GM18909 (cell line): ENCODE results near the gene RASAL2.
A peak's percentile ranks its signal among the peaks of the same experiment; 100 is the strongest.
"Not testable (repeated sequence)": the region's sequence is repeated elsewhere in the genome, so short reads cannot be mapped to it uniquely, and the experiment has no call there.

Experiments used
- ATAC-seq: cut with Tn5 transposase; IDR thresholded peaks from one replicate; pipeline ENCODE4 v1.9.1; 2021; ENCODE audit warnings: mild to moderate bottlenecking; ENCODE audit not compliant: unreplicated experiment, poor library complexity

RASAL2 gene

DNA sequence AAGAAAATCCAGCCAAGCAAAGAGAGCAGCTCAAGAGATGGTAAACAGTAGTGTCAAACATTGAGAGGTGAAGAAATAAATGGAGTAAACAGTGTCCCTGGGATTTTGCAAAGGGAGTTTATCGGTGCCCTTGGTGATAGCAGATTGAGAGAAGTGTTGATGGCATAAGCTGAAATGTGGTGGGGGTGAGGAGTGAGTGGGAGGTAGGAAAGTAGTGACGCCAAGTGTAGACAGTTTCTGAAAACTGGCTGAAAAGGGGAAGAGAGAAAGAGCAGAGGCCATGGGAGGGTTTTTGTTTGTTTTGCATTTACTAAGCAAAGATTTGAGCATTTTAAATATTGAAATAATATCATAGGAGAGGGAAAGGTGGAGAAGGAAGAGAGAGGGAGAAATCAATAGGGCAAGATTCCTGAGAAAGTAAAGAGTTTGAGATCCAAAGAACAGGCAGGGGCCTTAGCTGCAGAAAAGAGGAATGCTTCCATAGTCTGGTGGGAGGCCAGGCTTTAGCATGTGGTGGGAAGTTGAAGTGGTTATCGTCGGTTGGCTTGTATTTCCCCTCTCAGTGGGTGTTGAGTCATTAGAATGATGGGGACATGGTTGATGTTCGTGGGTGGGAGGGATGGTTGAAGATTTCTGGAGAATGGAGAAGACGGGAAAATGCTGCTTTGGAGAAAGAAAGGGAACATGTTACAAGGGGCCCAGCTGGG is 26.8 kb upstream of the RASAL2 start:
- ATAC-seq, result peak; percentile 98

DNA sequence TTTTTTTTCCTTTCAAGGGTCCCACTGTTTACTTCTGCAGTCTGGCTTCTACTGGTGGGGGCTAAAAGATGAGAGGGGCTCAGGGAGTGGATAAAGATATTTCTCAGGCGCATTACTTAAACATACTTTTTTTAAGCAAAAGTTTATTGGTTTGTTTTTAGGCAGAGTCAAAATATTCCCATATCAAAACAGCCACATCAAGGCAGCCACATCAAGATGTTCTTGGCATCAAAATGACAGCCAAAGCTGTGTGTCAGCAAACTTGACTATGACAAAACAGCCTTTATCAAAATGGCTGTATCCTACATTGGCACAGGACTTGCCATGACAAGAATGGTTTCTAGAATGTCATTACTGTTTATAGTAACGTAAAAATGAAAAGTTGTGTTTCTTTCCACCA is 22.1 kb upstream of the RASAL2 start:
- no peak for ATAC-seq

DNA sequence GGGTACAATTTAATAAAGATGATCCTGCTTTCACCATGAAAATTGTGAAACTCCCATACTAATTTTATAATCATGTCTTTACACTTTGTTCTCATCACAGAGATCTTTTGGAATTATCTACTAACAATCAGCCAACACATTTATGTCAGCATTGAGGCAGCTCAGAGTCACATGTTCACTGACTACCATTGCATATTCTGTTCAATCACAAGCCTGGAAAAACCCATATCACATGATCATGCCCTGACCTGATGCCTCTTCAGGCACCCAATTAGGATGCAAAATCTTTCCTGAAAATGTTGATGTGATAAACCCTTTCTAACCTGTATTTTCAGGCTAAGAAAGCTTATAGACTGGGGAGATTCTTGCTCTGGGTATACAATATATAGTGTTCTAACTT is 21.6 kb upstream of the RASAL2 start:
- ATAC-seq, result no peak

DNA sequence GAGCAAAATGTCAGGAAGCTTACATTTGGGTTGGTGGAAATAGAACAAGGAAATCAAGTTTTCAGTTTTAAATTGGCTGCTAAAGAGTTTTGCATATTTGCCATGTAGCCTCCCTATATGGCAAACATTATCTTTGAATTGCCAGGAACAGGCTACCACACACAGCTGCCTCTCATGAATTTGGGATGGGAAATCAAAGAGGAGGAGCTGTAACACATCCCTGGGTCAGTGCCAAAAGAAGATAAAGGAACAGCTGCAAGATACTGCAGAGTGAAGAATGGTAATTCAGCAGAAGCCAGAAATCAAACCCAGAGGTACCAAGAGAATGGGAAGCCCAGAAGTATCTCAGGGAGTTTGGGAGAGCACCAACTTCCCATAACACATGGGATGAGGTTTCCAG is 18.6 kb upstream of the RASAL2 start:
- no peak for ATAC-seq

DNA sequence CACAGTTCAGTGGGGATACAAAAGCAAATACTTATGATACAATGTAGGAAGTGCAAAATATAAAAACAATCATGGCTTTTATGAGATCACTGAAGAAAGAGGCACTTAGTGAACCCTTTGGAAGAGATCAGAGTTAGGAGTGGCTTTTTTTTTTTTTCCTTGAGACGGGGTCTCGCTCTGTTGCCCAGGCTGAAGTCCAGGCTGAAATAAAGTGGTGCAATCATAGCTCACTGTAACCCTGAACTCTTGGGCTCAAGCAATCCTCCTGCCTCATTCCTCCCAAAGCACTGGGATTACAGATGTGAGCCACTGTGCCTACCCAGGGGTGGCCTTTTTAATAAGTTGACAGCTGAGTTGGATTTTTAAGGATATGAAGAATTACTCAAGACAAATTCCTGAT is 17.3 kb upstream of the RASAL2 start:
- ATAC-seq, result no peak

DNA sequence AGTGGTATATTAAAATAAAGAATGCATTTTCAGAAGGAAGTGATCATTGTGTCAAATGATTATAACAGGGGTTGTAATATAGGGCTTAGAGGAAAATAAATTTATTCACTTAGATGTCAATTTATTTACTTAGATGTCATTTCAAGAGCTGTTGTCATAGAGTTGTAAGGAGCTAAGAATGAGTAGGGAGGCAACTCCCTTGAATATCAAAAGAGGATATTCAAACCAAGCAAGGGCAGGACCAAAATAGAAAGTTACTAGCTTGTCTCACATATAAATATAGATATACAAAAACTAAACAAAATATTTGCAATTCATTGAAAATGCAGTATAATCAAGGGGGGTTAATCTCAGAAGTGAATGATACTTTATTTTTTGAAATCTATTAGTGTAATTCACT is 16.0 kb upstream of the RASAL2 start:
- no peak for ATAC-seq

DNA sequence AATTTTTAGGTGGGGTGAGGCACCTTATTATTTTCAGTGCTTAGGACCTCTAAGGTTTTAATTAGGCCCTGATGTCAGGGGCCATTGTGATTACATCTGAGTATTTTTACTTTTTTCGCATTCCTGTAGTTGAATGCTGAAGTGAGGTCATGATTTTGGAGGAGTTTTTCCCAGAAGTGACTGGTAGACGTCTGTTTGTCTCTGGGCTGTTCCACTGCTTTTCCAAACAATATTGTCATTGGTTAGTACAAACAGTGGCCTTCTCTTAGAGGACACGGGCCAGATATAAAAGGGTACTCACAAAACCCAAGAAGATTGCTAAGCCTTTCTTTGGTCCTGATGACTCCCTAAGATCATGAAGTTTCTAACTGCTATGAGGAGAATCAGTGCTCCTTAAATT is 7.6 kb upstream of the RASAL2 start:
- no peak for ATAC-seq

DNA sequence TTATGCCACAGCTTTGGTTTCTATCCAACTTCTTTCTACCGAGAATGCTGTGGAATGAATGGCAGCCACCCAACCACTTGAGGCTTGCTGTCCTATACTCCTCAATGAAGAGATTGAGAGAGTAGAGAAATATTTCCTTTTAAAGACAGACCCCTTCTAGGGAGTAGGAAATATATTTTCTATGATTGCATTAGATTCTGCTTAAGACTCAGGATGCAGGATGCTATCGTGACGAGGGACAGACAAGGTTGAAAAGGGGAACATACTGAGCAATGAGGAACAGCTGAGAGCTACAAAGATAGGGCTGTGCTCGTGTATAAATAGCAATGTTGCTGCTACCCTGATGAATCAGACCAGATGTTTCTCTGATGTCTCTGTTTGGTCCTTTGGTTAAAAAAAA is 7.1 kb upstream of the RASAL2 start:
- no peak for ATAC-seq

DNA sequence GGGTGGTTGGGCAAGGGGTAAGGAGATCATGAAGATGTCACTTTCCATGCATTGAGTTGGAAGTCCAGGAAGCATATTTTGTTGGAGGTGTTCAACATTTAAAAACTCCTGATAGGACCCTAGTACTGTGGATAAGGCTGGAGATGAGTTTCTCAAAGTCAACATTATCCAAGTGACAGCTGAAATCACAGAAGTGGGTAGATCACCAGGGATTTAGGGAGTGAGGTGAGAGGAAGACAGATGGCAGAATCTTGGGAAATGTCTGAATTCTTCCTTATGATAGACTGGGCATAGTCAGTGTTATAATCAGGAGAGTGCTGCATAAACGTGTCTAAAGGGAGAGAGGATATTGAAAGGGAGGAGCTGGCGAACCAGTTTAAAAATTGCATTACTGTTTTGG is 5.3 kb upstream of the RASAL2 start:
- ATAC-seq, result no peak

DNA sequence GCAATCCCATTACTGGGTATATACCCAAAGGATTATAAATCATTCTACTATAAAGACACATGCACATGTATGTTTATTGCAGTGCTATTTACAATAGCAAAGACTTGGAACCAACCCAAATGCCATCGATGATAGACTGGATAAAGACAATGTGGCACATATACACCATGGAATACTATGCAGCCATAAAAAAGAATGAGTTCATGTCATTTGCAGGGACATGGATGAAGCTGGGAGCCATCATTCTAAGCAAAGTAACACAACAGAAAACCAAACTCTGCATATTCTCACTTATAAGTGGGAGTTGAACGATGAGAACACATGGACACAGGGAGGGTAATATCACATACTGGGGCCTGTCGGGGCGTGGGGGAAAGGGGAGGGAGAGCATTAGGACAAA is 2.5 kb upstream of the RASAL2 start:
- ATAC-seq, result not testable (repeated sequence)

DNA sequence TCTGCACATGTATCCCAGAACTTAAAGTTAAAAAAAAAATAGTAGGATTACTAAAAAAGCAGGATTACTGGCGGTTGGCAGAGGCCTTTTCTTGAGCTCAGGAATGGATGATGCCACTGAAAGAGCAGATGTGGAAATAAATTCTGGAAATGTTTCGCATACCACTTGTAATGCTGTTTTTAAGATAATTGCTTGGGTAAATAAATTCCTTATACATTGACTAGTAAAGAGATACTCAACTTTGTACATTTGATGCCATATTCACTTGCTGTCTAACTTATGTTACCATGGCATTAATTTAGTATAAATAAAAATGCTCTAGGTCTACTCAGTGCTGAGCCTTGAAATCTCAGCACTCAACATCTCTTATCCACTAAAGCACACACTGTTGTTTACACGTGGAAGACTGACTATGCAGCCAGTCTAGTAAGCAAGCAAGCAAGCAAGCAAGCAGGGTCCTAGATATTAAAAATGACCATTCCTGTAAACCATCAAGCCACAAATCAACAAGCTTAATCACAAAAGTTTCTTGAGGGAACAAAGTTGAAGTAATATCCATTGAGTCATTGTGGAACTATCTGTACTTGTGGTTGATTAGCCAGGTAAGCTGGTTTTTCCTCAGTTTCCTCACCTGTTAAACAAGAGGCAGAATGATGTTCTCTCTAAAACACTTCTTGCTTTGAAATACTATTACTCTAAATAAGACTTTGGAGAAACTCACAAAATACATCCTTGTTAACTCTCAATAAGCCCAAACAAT is 1.7 kb upstream of the RASAL2 start:
- no peak for ATAC-seq

DNA sequence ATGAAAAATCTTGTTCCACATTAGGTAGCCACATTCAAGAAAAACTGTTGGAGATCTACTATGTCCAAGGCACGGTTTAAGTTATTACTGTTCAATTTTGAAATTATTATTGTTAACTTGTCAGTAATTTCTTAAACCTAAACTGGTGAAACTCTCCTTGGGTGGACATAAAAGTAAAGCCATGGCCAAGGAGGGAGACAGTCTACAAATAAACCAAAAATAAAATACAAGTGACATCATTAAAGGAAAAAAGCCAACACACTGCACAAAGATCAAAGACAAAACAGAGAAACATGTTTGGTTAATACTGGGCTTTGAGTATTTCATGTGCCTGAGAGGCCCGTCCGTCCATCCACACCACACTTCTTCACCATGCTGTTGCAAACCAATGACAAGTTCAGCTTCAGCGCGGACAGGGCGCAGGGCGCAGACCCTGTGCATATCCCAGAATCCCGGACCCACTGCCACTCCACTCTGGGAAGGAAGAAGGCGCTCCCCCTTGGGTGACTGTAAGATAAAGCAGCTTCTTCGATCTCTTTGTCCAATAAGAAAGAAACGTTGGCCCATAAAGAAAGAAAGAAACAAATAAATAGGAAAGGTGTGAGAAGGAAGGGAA is 918 bp upstream of the RASAL2 start:
- ATAC-seq, result no peak

DNA sequence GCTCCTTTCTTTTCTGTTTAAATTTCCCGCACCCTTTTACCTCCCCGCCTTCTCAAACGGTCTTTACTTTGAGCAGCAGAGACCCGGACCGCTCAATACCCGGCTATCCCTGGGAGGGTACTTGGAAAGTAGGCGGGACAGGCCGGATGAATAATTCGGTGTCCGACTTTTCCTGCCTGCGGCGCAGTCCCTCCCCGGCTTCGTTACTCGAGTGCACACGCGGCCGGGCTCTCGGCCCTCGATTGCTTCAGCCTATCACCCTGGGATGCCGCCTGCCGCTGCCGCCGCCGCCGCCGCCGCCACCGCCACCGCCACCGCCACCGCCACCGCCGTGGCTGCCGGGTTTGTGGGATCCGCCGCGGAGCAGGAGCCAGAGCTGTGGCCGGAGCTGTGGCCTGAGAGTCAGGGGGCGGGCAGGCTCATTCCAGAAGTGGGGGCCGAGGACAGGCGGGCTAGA is 382 bp upstream of the RASAL2 start:
- ATAC-seq, result peak; percentile 86

DNA sequence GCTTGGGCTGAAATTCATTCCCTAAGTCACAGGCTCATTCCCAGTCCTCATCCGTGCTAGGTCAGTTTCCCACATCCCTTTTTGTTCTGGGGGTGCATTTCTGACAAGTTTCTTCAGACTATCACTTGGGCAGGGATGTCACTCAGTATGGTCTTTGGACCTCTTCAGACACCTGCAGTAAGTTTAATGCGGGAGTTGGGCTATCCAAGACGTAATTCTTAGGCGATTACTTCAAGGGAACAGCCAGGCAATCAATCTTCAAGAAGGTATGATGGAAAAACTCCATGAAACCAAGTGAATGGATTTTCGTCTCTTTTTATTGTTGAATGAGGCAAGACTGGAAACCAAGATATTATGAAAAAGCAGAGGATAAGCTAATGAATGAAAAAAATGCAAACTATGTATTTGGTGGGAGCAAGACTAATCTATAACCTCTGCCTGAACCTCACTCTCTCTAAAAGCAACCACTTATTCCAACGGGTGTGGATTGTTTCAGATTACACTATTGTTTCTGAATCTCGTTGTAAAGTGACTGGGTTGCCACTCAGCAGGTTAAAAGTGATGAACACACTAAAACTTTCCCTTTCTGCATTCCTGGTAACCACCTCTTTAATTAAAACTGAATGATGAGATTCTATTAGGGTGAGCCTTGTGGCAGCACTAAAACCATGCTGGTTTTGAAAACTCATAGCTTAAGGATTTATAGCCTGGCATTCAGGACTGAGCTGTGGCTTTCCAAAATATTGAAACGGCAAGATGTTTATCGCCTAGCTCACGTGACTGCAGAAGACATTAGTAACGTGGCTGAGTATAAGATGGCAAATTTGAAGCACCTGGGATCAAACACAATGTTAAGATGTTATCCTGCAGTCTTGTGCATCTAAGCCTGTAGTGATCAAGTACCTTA is 1.1 kb downstream of the RASAL2 start:
- no peak for ATAC-seq

DNA sequence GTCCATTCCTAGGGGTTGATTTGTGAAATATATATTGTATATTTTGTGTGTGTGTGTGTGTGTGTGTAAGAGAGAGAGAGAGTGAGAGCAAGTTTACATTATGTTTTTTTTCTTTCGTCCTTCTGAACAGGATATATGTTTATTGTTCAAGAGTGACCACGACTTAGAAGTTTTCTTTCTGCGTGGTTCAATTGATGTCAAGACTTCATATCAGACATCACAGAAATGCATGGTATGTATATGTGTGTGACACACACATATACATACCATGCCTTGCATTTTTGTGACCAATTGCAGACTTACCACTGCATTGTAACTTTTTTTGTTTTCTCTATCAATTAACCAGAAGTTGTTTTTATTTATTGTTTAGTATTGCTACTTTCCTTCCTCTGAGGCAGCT is 2.5 kb downstream of the RASAL2 start:
- ATAC-seq, result no peak

DNA sequence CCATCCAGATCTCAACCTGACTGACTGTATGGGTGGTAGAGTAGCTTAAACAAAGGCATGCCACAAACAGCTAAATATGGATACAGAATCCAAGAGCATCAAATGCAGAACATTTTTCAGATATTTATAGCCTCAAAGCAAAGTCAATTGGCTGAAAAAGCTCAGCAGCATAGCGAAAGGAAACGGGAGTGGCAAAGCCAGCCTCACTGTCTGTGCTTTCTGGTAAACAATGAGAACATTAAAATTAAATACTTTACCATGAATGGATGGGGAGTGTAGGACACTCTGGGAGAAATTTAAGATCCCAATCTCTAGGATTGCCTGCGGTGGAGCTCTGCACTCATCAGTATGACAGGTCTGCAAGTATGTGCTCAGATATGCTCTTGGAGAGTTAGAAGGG is 4.4 kb downstream of the RASAL2 start:
- no peak for ATAC-seq

DNA sequence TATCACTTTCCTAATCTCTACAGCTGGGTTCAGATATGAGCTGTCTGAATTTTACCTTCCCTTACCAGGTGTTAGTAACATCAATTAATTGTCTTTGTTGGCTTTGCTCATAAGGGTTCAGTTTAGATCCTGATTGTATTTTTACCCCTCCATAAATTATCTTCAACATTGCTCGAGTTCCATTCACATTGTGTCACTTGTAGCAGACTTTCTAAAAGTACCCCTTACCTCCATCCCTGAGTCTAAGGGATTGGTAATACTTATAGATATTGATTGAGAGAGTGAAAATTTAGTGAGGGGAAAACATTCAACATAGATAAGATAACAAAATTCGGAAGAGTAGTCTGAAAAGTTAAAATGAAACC is 7.3 kb downstream of the RASAL2 start:
- no peak for ATAC-seq

DNA sequence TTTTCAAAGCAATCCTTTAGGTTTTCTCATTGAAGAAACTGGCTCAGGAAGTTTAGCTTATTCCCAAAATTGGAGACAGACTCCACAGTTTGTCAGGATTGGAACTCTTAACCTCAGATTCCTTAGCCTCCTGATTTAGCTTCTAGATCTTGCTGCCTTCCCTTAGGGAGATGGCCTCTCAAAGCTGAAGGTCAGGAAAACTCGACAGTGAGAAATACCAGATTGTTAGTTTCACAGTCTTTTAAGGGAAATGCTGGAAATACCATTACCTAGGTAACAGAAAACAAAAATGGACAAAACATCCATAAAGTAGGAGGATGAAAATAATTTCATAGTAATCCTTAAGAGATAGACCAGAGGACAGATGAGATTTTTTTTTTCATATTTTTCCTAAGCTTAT is 7.8 kb downstream of the RASAL2 start:
- no peak for ATAC-seq

DNA sequence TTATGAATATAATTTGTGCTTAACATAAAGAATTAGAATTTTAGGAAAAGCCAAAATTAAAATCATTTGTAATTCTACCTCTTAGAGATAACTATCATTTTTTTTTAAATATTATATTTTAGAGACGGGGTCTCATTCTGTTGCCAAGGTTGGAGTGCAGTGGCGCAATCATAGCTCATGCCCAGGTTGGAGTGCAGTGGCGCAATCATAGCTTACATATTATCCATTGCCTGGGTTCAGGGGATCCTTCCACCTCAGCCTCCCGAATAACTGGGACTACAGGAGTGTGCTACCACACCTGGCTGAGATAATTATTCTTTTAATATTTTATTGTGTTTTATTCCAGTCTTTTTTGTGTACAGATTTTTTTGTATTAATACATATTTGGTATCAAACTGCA is 8.3 kb downstream of the RASAL2 start:
- ATAC-seq, result no peak

DNA sequence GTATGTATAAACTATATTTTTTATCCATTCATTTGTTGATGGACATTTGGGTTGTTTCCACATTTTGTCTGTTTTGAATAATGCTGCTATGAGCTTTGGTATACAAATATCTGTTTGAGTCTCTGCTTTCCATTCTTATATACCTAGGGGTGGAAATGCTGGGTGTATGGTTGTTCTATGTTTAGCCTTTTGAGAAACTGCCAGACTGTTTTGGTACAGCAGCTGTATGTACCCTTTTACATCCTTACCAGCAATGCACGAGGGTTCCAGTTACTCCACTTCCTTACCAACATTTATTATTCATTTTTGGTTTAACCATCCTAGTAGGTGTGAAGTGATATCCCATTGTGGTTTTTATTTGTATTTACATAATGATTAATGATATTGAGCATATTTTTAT is 13.9 kb downstream of the RASAL2 start:
- ATAC-seq, result no peak
